GM21528 (cell line): ENCODE measurements around the gene MACROD2.

ENCODE experiments used
- ATAC-seq: cut with Tn5 transposase; IDR thresholded peaks from one replicate; pipeline ENCODE4 v1.9.1; 2021; ENCODE audit warnings: mild to moderate bottlenecking, moderate library complexity; ENCODE audit not compliant: unreplicated experiment, low FRiP score

The MACROD2 gene

GRCh38 chr20:15205719-15206118, 1210.4 kb downstream of the MACROD2 start:
- no peak for ATAC-seq

GRCh38 chr20:15209537-15209936, 1214.2 kb downstream of the MACROD2 start:
- no peak for ATAC-seq

- ATAC-seq: no peak
These were observed 1218.7 kb downstream of the MACROD2 start for GRCh38 chr20:15214051-15214450.

DNA sequence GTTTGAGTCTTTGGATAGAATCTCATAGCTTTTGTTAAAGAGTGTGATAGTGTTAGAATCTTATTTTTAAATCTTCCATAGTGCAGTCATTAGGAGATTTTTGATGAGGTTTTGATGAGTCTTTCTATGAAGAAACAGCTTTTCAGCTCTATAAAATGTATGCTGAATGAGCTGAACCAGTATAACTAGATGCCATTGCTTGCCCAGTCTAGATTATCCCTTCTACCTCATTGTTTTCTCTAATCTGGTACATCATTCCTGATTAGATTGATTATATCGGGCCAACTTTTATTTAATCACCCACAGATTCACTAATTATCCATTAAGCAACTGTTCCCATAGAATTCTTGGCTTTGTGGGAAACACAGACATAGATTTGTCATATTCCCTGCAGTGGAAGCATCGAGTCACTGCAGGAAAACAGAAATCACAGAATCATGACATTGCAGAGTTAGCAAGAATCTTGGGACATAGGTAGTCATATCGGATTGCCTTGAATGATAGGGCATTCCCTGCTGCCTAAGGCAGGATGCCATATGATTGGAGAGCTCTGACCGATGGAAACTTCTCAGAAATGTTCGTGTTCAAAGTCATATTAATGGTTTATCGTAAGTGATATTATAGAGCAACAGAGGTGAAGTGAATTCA, 1224.8 kb downstream of the MACROD2 start:
- ATAC-seq: no peak

GRCh38 chr20:15220778-15221565, 1225.7 kb downstream of the MACROD2 start:
- ATAC-seq: no peak

DNA sequence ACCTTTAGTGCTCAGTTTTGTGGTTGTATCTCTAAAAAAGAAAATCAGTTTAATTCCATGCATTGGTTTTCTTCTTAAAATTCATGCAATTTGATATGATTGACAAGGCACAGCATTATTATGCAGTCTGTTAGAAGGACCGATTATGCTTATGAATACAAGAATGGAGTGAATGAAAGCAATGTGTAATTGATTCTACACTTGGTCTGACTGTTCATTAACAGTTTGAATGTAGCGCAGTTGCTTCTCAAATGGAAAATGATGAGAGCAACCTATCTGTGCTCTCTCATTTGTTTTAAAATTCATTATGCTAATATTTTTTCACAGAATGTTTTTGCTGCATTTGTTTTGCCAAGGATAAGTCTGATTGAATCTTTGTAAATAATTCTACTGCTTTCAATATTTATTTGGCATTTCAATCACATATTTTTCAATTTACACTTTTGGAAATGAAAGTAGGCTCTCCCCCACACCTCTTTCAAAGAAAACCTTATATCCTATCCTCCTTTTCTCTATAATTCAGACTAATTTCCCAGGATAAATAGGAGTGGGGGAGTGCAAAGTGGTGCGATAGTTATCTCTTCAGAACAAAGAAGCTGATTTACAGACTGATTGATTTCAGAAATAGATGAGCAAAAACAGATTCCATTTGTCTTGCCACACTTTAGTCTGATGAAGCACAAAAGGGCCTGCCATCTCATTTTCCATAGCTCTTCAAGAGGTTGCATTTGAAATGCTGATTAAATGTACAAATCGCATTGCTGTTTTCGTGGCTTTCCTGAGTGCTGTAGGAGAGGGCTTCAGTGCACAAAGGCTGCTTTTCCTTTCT, 1227.4 kb downstream of the MACROD2 start:
- ATAC-seq: no peak

DNA sequence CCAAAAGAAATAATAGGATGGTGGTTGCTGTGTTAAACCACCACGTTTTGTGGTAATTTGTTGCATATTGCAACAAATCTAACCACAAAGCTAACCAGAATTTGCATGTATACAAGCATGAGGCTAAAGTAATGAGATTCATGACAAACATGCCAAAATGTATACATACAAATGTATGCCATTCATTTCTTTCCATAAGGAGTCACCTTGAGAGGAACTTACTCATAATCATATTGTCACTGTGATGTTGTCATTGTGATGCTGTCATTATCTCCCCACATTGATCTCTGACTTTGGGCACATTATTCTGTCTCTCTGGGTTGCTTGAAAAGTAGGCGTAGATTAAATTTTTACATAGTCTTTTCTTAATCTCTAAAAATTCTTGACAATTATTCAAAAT, 1228.9 kb downstream of the MACROD2 start:
- no peak for ATAC-seq

DNA sequence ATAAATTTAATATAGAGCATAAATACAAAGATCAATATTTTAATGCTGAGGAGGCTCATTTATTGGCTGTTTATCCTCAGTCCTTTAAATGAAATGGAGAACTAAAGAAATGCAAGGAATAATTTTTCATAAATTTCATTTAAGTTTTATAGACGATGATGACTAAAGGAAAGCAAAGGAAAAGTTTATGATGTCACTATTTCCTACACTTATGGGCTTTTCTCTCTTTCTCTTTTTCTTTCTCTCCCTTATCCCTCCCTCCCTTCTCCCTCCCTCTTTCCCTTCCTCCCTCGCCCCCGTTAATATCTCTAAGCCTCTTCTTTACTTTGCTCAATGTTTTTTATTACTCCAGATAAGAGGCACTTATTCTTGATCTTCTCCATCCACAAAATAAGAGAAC, 1231.8 kb downstream of the MACROD2 start:
- no peak for ATAC-seq

DNA sequence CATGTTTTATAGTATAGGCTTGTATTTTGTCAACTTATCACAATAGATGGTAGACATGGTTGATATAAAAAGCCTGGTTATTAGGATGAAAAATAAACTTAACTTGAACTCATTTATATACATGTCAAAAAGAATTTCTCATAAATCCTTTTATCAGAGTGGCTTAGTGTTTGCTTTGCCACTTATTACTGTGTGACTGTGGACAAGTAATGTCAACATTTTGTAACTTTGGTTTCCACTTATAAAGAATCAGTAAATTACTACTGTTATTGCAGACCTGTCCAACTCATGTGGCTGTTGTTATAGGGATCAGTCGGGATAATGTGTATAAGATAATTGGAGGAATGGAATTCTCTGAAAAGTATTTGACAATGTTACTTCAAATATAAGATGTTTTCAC, 1236.9 kb downstream of the MACROD2 start:
- no peak for ATAC-seq

DNA sequence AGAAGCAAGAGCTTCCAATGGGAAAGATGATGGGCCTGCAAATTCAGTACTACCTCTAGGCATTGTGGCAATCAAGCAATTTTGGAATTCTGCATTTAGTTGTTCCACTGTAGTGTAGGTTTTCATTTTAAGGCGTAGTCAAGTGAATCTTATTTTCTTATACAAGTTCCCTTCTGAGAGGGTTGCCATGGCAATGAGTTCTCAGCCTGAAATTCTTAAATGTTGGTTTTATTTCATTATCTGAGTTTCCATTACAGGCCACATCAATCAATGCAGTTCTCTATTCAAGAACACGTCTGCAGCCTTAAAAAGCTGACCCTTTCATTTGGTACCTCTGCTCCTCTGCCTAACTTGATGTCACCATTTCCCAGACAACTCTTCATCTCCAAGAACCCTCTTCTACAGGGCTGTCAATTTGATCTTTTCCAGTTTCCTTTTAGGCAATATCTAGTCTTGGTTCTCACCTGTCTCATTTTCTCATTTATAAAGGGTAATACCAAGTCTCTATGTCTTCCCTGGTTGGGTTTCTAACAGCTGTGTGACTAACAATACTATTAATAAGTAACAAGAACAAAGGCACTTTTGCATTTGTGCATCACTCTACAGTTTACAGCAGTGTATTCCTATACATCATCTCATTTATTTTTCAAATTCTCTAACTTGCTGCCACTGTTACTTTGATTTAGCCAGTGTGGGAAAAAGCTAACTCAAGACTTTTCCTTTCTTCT, 1240.3 kb downstream of the MACROD2 start:
- no peak for ATAC-seq

- peak; percentile 76 for ATAC-seq
These were observed 1241.5 kb downstream of the MACROD2 start for GRCh38 chr20:15236812-15237211.

DNA sequence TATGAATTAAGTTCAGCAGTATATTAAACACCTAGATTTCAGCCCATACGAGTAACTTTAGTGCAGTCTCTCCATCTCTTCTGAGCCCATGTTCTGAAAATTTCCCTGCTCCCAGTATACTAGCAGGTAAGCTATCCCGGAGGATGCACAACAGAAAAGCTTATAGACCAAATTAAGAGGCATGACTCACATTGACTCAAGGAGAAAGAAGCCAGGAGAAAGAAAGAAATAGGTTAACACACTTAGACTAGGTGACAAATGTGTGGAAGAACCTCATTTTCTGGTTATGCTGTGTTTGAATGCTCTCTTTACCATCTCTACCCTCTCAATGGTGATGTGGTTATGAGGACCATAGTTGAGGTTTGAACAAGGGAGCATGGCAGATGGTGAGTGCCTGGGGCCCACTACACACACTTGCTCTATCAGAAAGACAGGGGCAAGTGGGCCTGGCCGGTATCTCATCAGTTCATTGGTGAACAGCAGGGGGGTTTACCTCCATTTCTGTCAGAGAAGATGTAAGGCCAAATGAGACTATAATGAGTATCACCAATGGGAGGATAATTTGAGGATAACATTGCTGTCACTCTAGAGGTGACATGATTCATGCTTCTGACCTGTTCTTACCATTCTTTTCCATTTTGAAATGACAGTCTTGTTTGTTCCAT, 1244.4 kb downstream of the MACROD2 start:
- no peak for ATAC-seq

GRCh38 chr20:15240801-15241200, 1245.5 kb downstream of the MACROD2 start:
- no peak for ATAC-seq

GRCh38 chr20:15241681-15242080, 1246.4 kb downstream of the MACROD2 start:
- no peak for ATAC-seq

DNA sequence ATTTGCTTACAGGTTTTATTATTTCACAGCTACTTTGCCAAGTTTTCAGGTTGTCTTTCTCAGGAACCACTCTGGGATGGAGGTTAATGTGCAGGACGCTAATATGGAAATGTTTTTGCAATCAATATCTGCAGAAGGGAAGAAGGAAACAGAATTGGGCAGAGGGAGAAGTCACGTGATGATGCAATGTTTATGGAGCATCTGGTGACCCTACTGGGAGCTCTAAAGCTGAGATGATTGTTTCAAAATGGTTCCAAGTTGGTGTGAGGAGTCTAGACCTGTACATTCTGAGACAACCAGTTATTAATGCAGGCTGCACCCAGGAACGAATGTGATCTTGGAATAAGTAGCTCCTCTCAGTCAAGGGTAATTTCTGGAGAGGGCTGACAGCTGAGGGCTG, 1247.5 kb downstream of the MACROD2 start:
- no peak for ATAC-seq

DNA sequence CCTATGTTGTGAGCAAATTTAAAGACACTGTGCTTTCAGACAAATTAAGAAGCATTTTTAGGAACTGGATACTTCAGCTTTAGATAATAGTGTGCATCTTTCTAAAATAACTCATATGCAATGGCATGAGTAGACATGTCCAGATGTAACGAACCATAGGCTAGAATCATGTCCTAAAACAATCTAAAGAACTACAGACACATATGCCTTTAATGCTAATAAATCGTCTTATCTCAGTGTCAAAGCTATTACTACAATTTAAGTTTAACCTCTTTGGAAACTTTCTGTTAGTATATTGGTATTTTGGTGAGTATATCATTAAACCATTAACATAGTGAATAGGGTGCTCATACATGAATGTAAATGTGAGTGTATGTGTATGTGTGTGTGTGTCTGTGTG, 1250.6 kb downstream of the MACROD2 start:
- ATAC-seq: no peak

- ATAC-seq: peak; percentile 67
These were observed 1253.5 kb downstream of the MACROD2 start for GRCh38 chr20:15248618-15249395.

DNA sequence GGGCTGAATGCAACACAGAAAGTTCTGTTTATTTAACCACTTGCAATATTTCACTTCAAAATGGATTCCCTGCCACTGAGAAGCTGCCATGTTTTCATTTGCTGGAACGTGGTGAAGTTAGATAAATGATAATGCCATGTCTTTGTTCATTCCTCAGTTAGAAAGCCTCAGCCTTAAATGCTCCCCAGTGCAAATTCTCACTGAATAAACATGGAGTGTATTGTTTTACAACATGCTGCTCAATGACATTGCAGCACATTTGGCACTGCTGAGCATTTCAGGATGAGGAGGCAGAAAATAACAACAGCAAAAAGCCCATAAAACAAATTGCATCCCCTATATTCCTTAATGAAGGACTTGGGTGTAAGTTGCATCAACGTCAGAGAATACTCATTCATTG, 1255.9 kb downstream of the MACROD2 start:
- ATAC-seq: no peak

GRCh38 chr20:15252304-15252703, 1257.0 kb downstream of the MACROD2 start:
- no peak for ATAC-seq
